ENCODE results near the gene KCNC4. TPM values are rescaled to one million over a fixed set of nuclear protein-coding genes. Genes with fewer than 3 reads are reported as not detected.

Gene KCNC4
- total RNA-seq, 1 experiment from 2014 or later, result 8.9 TPM

DNA sequence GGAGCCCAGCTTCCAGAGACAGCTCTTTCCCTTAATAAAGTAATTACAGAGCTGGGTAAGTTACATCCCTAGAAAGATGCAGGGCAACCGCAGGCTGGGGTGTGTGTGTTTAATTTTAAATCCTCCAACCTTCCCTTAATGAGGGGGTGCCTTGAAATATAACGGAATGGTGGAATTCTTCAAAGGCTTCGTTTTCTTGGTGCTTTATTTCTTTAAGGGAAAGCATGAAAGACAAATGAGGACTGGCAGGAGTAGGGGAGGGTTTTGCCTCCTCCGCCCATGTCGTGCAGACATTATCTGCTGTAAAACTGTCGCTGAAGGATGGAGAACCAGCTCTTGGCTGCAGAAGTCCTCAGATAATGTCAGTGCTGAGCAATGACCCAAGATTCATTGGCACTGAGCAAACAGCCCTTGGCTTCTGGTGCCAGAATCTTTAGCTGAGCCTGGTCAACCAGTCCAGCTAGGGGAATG lies 44.3 kb upstream of the KCNC4 start:
- Mint-ChIP-seq H3K27ac (no peak overlapping the region), H3K36me3 (ENCODE audit: insufficient read depth in 1 of 3, low read depth in 3 of 3) (no peaks in the 10 kb centered on the region), H3K27me3 (ENCODE audit: low read depth) (peaks cover 3% of the 10 kb centered on the region), H3K4me1 (peaks cover 3 to 9% of the 10 kb centered on the region in 2 experiments; a peak in 2 of 4 replicates), H3K9me3 (no peaks in the 10 kb centered on the region), H3K4me3 (no peak overlapping the region)
- TF ChIP-seq, protein P1, sequence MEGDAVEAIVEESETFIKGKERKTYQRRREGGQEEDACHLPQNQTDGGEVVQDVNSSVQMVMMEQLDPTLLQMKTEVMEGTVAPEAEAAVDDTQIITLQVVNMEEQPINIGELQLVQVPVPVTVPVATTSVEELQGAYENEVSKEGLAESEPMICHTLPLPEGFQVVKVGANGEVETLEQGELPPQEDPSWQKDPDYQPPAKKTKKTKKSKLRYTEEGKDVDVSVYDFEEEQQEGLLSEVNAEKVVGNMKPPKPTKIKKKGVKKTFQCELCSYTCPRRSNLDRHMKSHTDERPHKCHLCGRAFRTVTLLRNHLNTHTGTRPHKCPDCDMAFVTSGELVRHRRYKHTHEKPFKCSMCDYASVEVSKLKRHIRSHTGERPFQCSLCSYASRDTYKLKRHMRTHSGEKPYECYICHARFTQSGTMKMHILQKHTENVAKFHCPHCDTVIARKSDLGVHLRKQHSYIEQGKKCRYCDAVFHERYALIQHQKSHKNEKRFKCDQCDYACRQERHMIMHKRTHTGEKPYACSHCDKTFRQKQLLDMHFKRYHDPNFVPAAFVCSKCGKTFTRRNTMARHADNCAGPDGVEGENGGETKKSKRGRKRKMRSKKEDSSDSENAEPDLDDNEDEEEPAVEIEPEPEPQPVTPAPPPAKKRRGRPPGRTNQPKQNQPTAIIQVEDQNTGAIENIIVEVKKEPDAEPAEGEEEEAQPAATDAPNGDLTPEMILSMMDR (conservative IDR thresholded peaks at IDR 0.05), result no peak
- Histone ChIP-seq H2BK5ac (ENCODE audit: insufficient read length, low read length) (no peak overlapping the region), H2BK20ac (ENCODE audit: low read depth, low read length, poor library complexity, severe bottlenecking) (no peak overlapping the region), H4K20me1 (ENCODE audit: control insufficient read depth, insufficient read depth, insufficient read length) (no peaks in the 10 kb centered on the region), H2AK5ac (ENCODE audit: insufficient read length, low read length) (no peak overlapping the region), H4K5ac (ENCODE audit: insufficient read length, low read depth, low read length) (no peak overlapping the region), H4K91ac (ENCODE audit: insufficient read length, low read depth, low read length) (no peak overlapping the region), H2BK120ac (ENCODE audit: low read depth, low read length, poor library complexity, severe bottlenecking) (no peak overlapping the region), H3K27me3 (ENCODE audit: insufficient read depth, low read length) (no peaks in the 10 kb centered on the region), H2AFZ (ENCODE audit: low read length) (no peak overlapping the region), H3K79me2 (ENCODE audit: insufficient read depth, low read length) (no peaks in the 10 kb centered on the region), H3K9me3 (ENCODE audit: control insufficient read depth, low read depth, low read length) (no peaks in the 10 kb centered on the region), H4K8ac (replicated peaks; ENCODE audit: insufficient read length, low read depth, low read length) (no peak overlapping the region), H3K4ac (ENCODE audit: low read depth, low read length) (no peak overlapping the region), H3K4me1 (ENCODE audit: insufficient read depth, low read length) (no peaks in the 10 kb centered on the region), H3K56ac (ENCODE audit: insufficient read length, low read depth, low read length) (no peak overlapping the region), H2BK15ac (ENCODE audit: low read depth, low read length) (no peak overlapping the region), H3K27ac (ENCODE audit: insufficient read length, low read depth, low read length) (no peak overlapping the region), H3K23me2 (ENCODE audit: insufficient read length, low read depth, low read length, poor library complexity, severe bottlenecking) (no peaks in the 10 kb centered on the region), H2BK12ac (ENCODE audit: insufficient read length, low read depth, low read length) (no peak overlapping the region), H3K9ac (ENCODE audit: extremely low read depth, insufficient read length, low read length) (no peak overlapping the region), H3K79me1 (ENCODE audit: insufficient read depth, low read depth, low read length, poor library complexity, severe bottlenecking) (no peaks in the 10 kb centered on the region), H3K18ac (ENCODE audit: insufficient read length, low read depth, low read length) (no peak overlapping the region), H3K4me2 (ENCODE audit: insufficient read depth, insufficient read length, low read length) (no peak overlapping the region), H3K23ac (ENCODE audit: insufficient read length, low read depth, low read length) (no peak overlapping the region), H3K14ac (ENCODE audit: insufficient read depth, low read length) (no peak overlapping the region), H3T11ph (ENCODE audit: low read length) (no peak overlapping the region)
- DNase-seq, result no peak
- no CpG with 5 or more reads among the region's 6 CpGs for WGBS (ENCODE audit: extremely low coverage, insufficient read length, low lambda C conversion rate)

Data from H9 (cell line).